GM21515 (cell line): Measurements from ENCODE around the gene MEF2D.

Experiments used
- ATAC-seq: cut with Tn5 transposase; IDR thresholded peaks from one replicate; pipeline ENCODE4 v1.9.1; 2021; ENCODE audit not compliant: unreplicated experiment

The MEF2D gene

GRCh38 chr1:156502391-156502893 lies 1.9 kb upstream of the MEF2D start:
- no peak for ATAC-seq

DNA sequence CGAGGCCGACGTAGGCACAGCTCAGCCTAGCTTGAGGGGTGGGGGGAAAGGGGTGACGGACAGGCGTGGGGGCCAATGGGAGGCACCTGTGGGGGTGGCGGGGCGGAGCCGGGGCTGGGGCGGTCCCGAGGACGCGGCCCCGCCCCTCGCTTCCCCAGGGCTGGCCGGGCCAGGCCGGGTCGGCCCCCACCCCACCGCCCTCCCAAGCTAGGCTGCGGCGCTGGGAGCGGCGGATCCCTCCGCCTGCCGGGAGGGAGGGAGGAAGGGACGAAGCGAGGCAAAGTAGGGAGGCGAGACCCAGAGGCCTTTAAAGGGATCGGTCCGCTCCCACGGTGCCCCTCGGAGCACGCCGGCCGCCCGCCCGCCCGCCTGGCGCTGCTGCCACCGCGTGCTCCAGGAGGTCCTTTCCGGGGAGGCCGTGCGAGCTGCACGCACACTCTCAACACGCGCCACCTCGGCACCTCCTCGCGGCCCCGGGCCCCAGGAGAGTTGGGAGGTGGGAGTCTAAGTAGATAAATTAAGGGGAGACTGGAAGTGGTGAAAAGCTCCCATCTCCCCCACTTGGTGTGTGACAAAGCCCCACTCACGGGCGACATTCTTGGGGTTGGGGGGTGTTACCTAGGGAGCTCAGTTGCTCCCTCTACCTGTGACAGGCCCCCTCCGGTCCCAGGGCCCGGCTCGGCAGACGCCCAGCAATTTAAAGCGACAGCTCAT lies 375 bp upstream of the MEF2D start:
- peak; percentile 43 for ATAC-seq

DNA sequence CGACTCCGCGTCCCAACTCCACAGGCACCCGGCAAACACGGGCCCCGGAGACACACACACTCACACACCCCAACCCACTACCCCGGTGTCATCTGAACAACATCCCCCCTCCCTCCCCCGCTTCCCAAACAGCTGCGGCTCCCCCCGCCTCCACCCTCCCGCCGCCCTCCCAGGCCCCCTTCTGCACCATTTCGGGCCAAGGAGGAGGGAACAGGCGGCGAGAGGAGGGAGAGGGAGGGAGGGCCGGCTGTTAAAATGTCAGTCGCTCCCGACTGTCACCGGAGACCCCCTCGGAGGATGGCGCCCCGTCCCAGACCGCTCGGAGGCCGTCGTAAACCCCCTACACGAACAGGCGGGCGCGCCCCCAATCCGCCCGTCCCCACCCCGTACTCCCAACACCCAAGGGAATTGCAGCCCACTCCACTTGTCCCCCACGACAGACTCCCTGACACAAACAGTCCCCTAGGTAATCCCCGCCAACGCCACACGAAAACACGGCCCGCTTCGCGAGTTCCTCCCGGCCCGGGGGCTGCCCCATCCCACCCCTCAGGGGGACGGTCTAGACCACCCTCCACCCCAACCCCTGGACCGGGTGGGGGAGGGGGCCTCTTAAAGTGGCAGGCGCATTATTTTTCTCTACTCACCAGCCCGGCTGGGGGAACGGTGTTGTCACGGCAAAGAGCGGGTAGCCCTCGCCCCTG lies 583 bp downstream of the MEF2D start:
- ATAC-seq: no peak

DNA sequence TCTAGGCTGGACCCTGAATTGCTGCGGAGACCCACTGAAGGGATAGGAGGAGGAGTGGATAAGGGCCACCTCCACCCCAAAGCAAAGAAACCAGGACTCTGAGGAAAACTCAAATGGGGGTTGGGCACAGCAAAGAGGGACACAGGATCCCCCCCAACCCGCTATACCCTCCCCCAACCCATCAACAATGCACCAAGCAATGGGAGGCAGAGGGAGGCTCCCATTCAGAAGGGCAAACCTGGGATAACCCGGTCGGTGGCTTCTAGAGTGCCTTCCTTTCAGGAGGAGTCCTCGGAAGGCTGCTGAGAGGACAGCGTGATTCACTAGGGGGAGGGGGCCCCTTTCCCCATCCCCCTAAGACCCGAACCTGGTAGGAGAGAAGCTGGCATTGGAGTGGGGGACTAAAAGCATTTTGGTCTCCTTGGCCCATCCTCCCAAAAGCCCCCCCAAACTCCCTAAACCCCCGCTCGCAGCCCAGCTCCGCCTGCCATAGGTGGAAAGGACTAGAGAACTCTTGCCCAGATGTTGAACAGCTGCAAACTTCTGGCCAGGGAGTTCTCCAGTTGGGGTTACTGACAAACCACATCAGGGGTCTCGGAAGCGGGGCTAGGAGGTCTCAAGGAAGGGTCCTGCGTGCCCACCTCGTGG lies 1.3 kb downstream of the MEF2D start:
- no peak for ATAC-seq

DNA sequence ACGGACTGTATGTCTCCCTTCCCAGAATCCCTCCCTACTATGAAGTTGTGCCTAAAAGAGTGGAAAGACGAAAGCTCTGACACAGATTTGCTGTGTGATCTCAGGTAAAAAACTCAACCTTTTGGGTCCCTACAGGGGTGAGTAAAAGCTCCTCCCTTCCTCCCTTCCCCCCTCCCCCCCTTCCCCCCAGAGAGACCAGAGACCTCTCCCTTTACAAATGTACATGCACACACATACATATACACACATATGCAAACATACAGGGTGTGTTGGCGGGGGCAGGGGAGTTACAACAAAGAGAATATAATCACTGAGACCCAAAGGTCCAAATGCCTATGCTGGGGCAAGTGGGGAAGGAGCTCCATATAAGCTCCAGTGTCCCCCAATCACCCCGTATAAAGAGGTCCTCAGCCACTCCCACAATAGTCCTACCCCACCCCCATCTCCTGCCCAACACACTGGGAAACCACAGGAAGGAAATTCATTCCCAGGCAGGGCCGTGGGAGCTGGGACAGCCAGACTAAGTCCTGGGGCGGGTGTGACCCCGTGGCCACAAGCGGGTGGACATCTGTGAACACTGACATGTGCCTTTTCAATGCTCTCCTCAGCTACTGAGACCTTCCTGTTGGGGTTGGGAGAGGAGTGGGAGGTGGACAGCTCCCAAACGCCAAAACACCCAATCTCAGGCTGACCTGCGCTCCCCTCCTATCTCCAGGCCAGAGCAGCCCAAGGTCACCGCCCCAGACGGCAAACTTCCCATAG lies 2.0 kb downstream of the MEF2D start:
- no peak for ATAC-seq

- no peak for ATAC-seq
Observed at GRCh38 chr1:156497743-156498431, 2.7 kb downstream of the MEF2D start.

DNA sequence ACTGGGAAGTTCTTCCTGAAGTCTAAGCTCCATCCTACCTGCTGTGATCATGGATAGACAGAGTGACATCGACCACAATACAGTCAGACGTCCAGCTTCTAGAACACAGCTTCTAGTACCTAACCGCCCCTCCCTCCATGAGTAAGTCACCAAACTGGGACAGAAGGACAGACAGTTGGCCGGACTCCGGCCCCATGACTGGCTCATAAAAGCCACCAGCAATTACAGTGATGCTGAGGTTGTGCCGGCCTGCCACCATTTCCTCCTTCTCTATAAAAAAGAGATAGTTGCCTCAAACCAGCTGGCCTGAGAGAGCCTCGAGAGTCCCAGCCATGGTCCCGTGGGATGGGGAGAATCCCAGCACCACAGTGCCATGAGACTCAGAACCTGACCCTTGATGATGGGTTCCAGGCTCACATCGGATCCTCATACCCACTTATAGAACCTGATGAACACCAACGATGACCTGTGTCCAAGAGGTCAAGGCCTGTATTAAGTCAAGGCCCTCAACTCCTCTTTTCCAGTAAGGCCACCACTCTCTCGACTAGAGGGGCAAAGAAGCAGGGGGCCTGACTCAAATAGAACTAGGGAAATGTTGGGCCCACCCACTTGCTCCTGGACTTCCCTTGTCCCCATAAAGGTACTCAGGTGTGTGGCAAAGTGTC lies 3.4 kb downstream of the MEF2D start:
- ATAC-seq: no peak

GRCh38 chr1:156496211-156496761 lies 4.3 kb downstream of the MEF2D start:
- no peak for ATAC-seq

GRCh38 chr1:156495401-156496140 lies 5.0 kb downstream of the MEF2D start:
- ATAC-seq: no peak

GRCh38 chr1:156494309-156494895 lies 6.2 kb downstream of the MEF2D start:
- no peak for ATAC-seq

DNA sequence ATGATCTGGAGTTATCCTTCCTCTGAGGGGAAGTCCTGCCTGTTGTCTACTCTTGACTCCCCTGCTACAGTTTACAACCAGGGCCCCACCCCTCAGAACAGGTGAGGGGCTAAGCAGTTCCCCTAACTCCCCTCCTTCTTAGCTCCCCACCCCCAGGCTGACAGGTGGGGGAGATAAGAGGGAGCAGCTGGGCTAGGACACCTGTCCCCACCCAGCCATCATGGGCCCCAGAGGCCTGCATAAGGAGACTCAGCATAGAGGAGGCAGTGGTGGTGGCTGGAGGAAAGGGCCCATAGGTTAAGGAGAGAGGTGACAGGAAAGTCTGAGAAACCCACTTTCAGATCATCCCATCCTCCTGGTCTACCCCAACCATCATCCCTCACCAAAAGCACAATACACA lies 6.8 kb downstream of the MEF2D start:
- ATAC-seq: no peak

- ATAC-seq: no peak
Observed at GRCh38 chr1:156493154-156493631, 7.4 kb downstream of the MEF2D start.

GRCh38 chr1:156492591-156493080 lies 7.9 kb downstream of the MEF2D start:
- no peak for ATAC-seq

GRCh38 chr1:156492013-156492590 lies 8.5 kb downstream of the MEF2D start:
- ATAC-seq: no peak

GRCh38 chr1:156491151-156491949 lies 9.2 kb downstream of the MEF2D start:
- ATAC-seq: no peak

GRCh38 chr1:156490401-156491032 lies 10.1 kb downstream of the MEF2D start:
- ATAC-seq: no peak

- no peak for ATAC-seq
Observed at GRCh38 chr1:156489935-156490293, 10.7 kb downstream of the MEF2D start.
